SK-N-MC (cell line): Measurements from ENCODE around the gene FGFR3.

Experiments
- EZH2 ChIP-seq: fragments of 200-600 bp; sonication (generic); IDR thresholded peaks from one replicate; pipeline ENCODE4 v1.6.1; 2017; ENCODE audit warnings: antibody characterized with exemption
- FOXP2 ChIP-seq: optimal IDR thresholded peaks from 2 replicates; pipeline ENCODE3; 2011; ENCODE audit warnings: mild to moderate bottlenecking, moderate library complexity; ENCODE audit not compliant: insufficient read depth; ENCODE audit errors: extremely low read length, control extremely low read depth
- POLR2AphosphoS5 ChIP-seq: IDR thresholded peaks from 2 replicates; pipeline ENCODE4 v1.6.1; 2012; ENCODE audit warnings: mild to moderate bottlenecking, low read depth, low read length, borderline replicate concordance

DNA sequence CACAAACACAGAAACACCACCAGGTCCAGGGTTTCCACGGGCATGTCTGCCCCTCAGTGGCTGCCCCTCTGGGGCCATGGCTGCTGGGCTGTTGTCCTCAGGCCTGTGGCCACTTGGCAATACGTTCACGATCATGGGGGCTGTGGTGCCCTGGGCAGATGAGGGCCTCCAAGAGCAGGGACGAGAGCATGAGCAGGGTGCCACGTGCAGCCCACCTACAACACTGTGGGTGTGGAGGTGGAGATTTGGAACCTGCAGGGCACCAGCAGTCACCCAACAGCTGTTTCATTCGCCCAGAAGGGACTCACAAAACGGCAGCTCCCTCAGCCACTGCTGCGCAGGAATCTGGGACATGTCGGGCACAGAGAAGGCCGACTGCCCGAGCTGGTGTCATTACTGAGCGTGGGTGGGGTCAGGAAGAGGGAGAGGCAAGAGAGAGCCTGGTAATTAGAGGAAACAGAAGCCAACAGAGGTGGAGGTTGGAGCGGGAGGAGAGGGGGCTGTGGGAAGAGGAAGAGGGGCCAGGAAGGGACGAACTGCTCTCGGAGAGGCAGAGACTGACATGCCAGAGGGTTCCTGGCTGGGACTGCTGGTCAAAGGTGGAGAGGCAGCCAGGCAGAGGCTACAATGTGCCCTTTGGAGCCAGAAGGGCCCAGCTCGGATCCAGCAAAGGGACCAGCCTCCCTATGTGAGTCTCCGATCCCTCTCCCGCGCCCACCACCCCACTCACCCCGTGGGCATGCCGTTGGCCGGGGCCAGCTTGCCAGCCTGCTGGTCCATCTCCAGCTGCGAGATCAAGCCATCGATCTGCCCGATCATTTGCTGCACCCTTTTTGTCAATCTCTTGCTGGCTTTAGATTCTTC, 23.1 kb downstream of the FGFR3 start:
- TF ChIP-seq FOXP2 (no peak), EZH2 (no peak), POLR2AphosphoS5 (no peak)
